Fibroblast of peridontal ligament (primary cell): ENCODE data around the gene TSPAN31.

Source experiments
- DNase-seq: peaks from one replicate; pipeline ENCODE4 v3.0.0-alpha.2; 2010; ENCODE audit errors: extremely low read depth

TSPAN31 gene

GRCh38 chr12:57735952-57736740 lies 8.7 kb upstream of the TSPAN31 start:
- no peak for DNase-seq

GRCh38 chr12:57736741-57737466 lies 7.9 kb upstream of the TSPAN31 start:
- no peak for DNase-seq

GRCh38 chr12:57737467-57738460 lies 7.1 kb upstream of the TSPAN31 start:
- no peak for DNase-seq

- DNase-seq: no peak
Observed at GRCh38 chr12:57738661-57739237, 6.1 kb upstream of the TSPAN31 start, which contains the start of gene AGAP2. TSS of gene AGAP2 (minus strand) at chr12:57738742. CDS start at chr12:57738246, 496 bp downstream.

GRCh38 chr12:57739387-57739786 lies 5.5 kb upstream of the TSPAN31 start:
- no peak for DNase-seq

GRCh38 chr12:57739914-57740538 lies 4.8 kb upstream of the TSPAN31 start:
- no peak for DNase-seq

- no peak for DNase-seq
Observed at GRCh38 chr12:57740656-57741412, 4.0 kb upstream of the TSPAN31 start.

- DNase-seq: no peak
Observed at GRCh38 chr12:57741413-57741789, 3.4 kb upstream of the TSPAN31 start.

GRCh38 chr12:57741844-57742738 lies 2.7 kb upstream of the TSPAN31 start:
- DNase-seq: no peak

- DNase-seq: no peak
Observed at GRCh38 chr12:57743769-57744168, 1.1 kb upstream of the TSPAN31 start.

GRCh38 chr12:57744194-57744776 lies 554 bp upstream of the TSPAN31 start:
- DNase-seq: peak; percentile 94

GRCh38 chr12:57745485-57745881 lies 644 bp downstream of the TSPAN31 start:
- DNase-seq: no peak

- no peak for DNase-seq
Observed at GRCh38 chr12:57746025-57746424, 1.2 kb downstream of the TSPAN31 start.

- no peak for DNase-seq
Observed at GRCh38 chr12:57749061-57749460, 4.2 kb downstream of the TSPAN31 start.

GRCh38 chr12:57750561-57751431 lies 6.0 kb downstream of the TSPAN31 start:
- no peak for DNase-seq

GRCh38 chr12:57751432-57751787 lies 6.6 kb downstream of the TSPAN31 start:
- DNase-seq: no peak

- peak; percentile 99 for DNase-seq
Observed at GRCh38 chr12:57751788-57752667, 7.2 kb downstream of the TSPAN31 start, which contains the start of gene CDK4. TSS of gene CDK4 (minus strand) at chr12:57752310. CDS start at chr12:57751717, 593 bp downstream.
